Hepatocyte (in vitro differentiated cells): ENCODE data around the gene TK2.

ENCODE experiments used
- CTCF ChIP-seq: fragments of 200-600 bp; sonication (generic); IDR thresholded peaks from 2 replicates; pipeline ENCODE4 v1.5.1; 2016; ENCODE audit warnings: antibody characterized with exemption, mild to moderate bottlenecking; ENCODE audit not compliant: poor library complexity
- EZH2 ChIP-seq: fragments of 200-600 bp; sonication (generic); IDR thresholded peaks from 2 replicates; pipeline ENCODE4 v1.6.1; 2016; ENCODE audit warnings: antibody characterized with exemption, mild to moderate bottlenecking, borderline replicate concordance

- TF ChIP-seq CTCF, result no peak
- TF ChIP-seq EZH2, result no peak
Measured at GRCh38 chr16:66469291-66469946, 80.5 kb downstream of the TK2 start.
